Osteocyte (in vitro differentiated cells): ENCODE results near the gene USP16. TPM values are rescaled to one million over a fixed set of nuclear protein-coding genes. Genes with fewer than 3 reads are reported as not detected.
"Not testable (repeated sequence)": the region's sequence is repeated elsewhere in the genome, so short reads cannot be mapped to it uniquely, and the experiment has no call there.

Source experiments
- DNase-seq: peaks from one replicate; pipeline ENCODE4 v3.0.0; 2021; ENCODE audit warnings: mixed read lengths; ENCODE audit not compliant: unreplicated experiment; ENCODE audit errors: extremely low spot score
- H3K27ac Mint-ChIP-seq: one replicate; pipeline ENCODE4 v1.8.0; 2021; ENCODE audit warnings: mild to moderate bottlenecking, mixed read lengths; ENCODE audit not compliant: unreplicated experiment
- H3K27me3 Mint-ChIP-seq: one replicate; pipeline ENCODE4 v1.8.0; 2021; ENCODE audit warnings: mixed read lengths; ENCODE audit not compliant: unreplicated experiment
- H3K36me3 Mint-ChIP-seq: one replicate; pipeline ENCODE4 v1.8.0; 2021; ENCODE audit warnings: mixed read lengths; ENCODE audit not compliant: unreplicated experiment
- H3K4me1 Mint-ChIP-seq: one replicate; pipeline ENCODE4 v1.8.0; 2021; ENCODE audit warnings: mixed read lengths; ENCODE audit not compliant: unreplicated experiment
- H3K4me3 Mint-ChIP-seq: one replicate; pipeline ENCODE4 v1.8.0; 2021; ENCODE audit warnings: mild to moderate bottlenecking, moderate library complexity, mixed read lengths; ENCODE audit not compliant: unreplicated experiment
- H3K9me3 Mint-ChIP-seq: one replicate; pipeline ENCODE4 v1.8.0; 2021; ENCODE audit warnings: mixed read lengths; ENCODE audit not compliant: unreplicated experiment
- total RNA-seq: library from RNA; stranded (reverse); gene quantifications from 2 replicates; pipeline ENCODE4 v1.2.1, GENCODE V29; 2021
- TF ChIP-seq, protein P1 (sequence below): fragments of 200-600 bp; sonication (generic); IDR thresholded peaks from 2 replicates; pipeline ENCODE4 v1.5.0; 2021; ENCODE audit warnings: antibody characterized with exemption, mild to moderate bottlenecking, moderate library complexity

The USP16 gene
- total RNA-seq, 1 donor from 2014 or later: 28.5 TPM

DNA sequence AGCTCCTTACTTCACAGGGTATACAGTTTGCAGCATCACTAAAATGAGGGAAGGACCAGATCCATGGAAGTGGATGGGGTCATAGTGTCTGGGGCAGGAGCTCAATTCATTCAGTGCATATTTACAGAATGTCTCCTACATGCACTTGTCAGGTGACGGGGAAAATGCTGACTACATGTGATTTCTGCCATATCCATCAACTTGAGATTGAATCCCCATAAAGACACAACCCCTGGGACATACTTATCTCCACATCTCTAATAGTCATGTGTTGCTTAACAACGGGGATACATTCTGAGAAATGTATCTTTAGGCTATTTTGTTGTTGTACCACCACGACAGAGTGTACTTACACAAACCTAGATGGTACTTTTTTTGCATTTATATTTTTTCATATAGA, 17.3 kb upstream of the USP16 start:
- Mint-ChIP-seq H3K27ac (no peak overlapping the region), H3K4me3 (no peak overlapping the region), H3K4me1 (peaks cover 25% of the 10 kb centered on the region)

DNA sequence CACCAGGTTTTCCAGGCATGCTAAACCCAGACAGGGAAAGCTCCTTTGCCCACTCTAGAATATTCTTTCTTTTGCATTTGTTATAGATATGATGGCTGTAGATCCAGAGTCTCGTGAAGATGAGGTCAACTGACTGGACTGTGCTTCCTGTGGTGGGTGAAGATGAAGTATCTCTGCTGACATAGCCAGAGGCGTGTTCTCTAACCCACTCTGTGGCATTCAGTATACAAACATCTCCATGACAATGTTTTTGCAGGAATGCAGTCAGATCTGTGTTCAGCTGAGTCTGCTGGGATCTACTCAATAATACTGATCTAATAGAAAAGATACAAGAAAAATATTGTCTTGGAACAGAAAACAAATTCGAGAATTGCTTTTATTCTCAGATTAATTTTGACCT, 16.7 kb upstream of the USP16 start:
- Mint-ChIP-seq H3K4me1 (peaks cover 19% of the 10 kb centered on the region), H3K27me3 (no peaks in the 10 kb centered on the region), H3K9me3 (no peaks in the 10 kb centered on the region), H3K4me3 (no peak overlapping the region), H3K36me3 (peaks cover 4% of the 10 kb centered on the region), H3K27ac (peak overlapping the region; percentile 83)
- TF ChIP-seq, protein P1, sequence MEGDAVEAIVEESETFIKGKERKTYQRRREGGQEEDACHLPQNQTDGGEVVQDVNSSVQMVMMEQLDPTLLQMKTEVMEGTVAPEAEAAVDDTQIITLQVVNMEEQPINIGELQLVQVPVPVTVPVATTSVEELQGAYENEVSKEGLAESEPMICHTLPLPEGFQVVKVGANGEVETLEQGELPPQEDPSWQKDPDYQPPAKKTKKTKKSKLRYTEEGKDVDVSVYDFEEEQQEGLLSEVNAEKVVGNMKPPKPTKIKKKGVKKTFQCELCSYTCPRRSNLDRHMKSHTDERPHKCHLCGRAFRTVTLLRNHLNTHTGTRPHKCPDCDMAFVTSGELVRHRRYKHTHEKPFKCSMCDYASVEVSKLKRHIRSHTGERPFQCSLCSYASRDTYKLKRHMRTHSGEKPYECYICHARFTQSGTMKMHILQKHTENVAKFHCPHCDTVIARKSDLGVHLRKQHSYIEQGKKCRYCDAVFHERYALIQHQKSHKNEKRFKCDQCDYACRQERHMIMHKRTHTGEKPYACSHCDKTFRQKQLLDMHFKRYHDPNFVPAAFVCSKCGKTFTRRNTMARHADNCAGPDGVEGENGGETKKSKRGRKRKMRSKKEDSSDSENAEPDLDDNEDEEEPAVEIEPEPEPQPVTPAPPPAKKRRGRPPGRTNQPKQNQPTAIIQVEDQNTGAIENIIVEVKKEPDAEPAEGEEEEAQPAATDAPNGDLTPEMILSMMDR: no peak
- no peak for DNase-seq

More for the DNA sequence above, 17.3 kb upstream of the USP16 start:
- DNase-seq: no peak
- no peaks in the 10 kb centered on the region for H3K9me3 Mint-ChIP-seq
- H3K36me3 Mint-ChIP-seq: peaks cover 4% of the 10 kb centered on the region
- TF ChIP-seq, protein P1: no peak
- no peaks in the 10 kb centered on the region for H3K27me3 Mint-ChIP-seq

DNA sequence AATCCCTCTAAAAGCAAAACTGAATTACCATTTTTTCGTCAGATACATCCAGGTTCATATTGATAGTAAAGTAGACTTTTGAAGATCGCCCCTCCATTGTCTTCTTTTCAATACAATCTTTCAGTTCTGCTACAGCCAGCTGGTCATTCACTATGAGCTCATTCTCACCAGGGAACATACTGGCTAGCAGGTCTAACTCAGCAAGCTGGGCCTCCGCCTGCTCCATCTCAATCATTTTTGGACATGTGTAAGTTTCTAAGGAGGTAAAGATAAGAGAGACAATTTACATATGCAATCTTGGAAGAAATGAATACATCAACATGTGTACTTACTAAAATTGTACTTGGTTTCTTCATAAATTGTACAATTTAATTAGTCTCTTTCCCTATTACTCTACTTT, 16.1 kb upstream of the USP16 start:
- Mint-ChIP-seq H3K4me3 (no peak overlapping the region), H3K36me3 (peaks cover 4% of the 10 kb centered on the region), H3K9me3 (no peaks in the 10 kb centered on the region), H3K4me1 (peaks cover 17% of the 10 kb centered on the region), H3K27ac (peak overlapping the region; percentile 83), H3K27me3 (no peaks in the 10 kb centered on the region)
- TF ChIP-seq, protein P1: no peak
- DNase-seq: no peak

DNA sequence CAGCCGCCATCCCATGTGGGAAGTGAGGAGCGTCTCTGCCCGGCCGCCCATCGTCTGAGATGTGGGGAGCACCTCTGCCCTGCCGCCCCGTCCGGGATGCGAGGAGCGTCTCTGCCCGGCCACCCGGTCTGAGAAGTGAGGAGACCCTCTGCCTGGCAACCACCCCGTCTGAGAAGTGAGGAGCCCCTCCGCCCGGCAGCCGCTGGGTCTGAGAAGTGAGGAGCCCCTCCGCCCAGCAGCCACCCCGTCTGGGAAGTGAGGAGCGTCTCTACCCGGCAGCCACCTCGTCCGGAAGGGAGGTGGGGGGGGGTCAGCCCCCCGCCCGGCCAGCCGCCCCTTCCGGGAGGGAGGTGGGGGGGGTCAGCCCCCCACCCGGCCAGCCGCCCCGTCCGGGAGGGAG, 13.2 kb upstream of the USP16 start:
- H3K4me3 Mint-ChIP-seq, H3K27ac Mint-ChIP-seq, H3K36me3 Mint-ChIP-seq, DNase-seq, H3K27me3 Mint-ChIP-seq, H3K9me3 Mint-ChIP-seq: not testable (repeated sequence)
- peaks cover 11% of the 10 kb centered on the region for H3K4me1 Mint-ChIP-seq

DNA sequence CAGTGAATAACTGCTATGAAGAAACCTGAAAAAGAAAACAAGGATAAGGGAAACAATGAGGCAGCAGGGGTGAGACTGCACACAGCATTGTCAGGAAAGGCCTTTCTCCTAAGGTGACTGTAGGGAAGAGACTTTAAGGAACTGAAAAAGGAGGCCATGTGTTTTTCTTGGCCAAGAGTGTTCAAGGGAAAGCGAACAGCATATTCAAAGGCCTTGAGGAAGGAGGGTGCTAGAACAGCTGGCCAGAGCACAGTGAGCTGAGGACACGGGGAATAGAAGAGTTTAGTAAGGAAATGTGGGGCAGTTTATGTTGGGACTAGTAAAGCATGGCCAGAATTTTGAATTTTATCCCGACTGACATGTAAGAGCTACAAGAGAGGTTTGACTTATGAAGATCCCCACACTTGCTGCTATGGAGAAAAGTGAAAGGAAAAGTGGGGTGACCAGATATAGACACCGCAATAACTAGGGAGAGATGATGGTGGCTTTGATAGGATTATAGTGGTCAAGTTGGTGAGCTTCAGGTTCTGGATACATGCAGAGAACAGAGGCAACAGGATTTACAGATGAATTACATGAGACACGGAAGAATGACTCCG, 6.7 kb upstream of the USP16 start:
- TF ChIP-seq, protein P1: no peak
- Mint-ChIP-seq H3K27ac (peak overlapping the region; percentile 6), H3K4me1 (peaks cover 11% of the 10 kb centered on the region), H3K36me3 (no peaks in the 10 kb centered on the region), H3K4me3 (peak overlapping the region; percentile 79), H3K9me3 (no peaks in the 10 kb centered on the region), H3K27me3 (no peaks in the 10 kb centered on the region)
- no peak for DNase-seq
